Activated T-cell treated with anti-CD3 and anti-CD28 coated beads for 4 hours (primary cell): ENCODE data around the gene GPATCH2L.

Experiments
- DNase-seq: peaks from one replicate; pipeline ENCODE4 v3.0.0-alpha.2; 2020

Gene GPATCH2L

DNA sequence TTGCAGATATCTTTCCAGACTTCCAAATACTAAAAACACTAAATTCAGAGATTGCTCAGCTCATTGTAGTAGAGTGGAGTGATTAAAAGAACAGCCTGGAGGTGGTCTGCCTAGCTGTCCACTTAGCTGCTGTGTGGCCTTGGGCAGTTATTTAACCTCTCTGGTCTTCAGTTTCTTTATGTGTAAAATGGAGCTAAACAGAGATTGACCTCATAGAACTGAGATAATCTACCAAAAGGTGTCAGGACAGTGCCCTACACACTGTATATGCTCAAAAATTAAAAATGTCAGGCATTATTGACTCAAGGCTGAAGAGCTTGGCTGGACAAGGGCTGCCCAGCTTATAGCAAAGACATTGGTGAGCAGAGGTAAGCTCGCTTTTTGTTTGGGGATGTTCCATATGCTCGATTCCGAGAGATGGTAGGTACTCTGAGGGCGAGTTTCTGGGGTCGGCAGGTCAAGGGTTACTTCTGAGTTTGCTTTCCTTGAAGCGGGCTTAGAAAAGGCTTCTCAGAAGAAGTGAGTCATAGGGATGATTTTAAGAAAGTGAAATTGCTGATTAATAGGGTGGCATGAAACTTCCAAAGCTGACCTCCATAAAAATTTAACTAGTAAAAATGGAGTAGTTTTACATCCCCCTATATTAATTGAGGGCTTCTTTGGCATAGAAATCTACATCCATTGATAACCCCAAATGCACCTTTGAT, 107.5 kb downstream of the GPATCH2L start:
- no peak for DNase-seq

DNA sequence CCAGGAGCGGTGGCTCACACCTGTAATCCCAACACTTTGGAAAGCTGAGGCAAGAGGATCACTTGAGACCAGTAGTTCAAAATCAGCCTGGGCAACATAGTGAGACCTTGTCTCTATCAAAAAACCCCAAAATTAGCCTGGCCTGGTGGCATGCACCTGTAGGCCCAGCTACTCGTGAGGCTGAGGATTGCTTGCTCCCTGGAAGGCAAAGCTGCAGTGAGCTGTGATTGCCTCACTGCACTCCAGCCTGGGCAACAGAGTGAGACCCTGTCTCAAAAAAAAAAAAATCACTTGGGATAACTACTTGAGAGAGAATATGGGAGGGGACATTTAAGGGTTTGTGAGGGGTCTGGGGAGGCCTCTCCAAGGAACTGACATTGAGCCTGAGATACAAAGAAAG, 109.0 kb downstream of the GPATCH2L start:
- DNase-seq, result no peak

DNA sequence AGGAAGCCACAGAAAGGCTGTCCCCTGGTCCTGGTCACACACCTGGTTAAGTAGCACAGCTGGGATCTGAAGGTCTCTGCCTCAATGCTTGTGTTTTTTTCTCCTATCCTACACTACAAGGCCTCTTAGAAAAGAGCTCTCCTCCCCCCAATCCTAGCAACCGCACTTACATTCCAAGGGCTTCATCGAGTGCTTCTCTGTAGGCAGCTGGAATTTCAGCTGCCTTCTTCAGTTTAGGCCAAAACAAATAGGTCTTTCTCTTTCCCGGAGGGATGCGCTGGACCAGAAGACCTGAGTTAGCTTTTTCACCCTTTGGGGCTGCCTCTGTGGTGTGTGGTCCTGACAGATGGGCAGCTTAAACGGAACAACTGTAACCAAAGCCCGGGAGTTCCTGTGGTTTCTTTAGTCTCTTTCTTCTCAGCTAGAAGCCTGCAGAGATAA, 109.7 kb downstream of the GPATCH2L start:
- no peak for DNase-seq

DNA sequence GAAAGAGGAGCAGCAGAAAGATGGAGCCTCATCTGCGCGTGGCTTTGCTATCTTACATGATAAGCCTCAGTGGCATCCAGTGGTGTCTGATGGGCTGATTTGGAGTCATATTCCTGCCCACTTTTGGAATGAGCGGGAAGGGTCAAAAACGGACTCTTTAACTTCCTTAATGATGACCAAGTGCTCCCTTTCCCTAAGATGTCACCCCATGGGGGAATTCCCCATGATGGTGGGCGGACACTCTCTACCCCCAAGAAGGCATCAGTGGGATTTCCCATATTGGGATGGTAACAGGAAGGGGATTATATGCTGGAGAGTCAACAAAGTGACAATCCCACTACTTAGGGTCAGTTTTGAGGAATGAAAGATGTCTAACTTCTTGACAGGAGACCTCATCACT, 110.9 kb downstream of the GPATCH2L start:
- no peak for DNase-seq
